ENCODE results near the gene FAM107B. TPM values are rescaled to one million over a fixed set of nuclear protein-coding genes. Genes with fewer than 3 reads are reported as not detected.

The FAM107B gene
- total RNA-seq, 1 donor: 30.0 TPM

DNA sequence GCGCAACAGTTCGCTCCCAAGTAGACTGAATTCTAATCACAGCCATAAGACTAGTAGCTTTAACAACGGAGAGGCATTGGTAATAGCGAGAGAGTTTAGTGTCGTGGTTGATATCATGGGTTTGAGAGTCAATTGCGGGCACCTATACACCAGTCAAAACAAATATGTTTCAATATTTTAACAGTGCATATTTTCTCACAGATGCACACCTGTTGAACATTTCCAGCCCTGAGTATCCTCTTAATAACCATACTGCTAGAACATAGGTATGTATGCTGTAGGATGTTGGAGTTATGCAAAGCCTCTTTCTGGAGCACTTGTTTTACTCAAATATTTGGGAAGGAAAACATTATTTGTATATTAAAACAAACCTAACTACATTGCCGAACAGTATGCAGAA is 92.9 kb downstream of the FAM107B start:
- H3K4me2 ChIP-seq (ENCODE audit: insufficient read depth, low read length): no peak overlapping the region
- H2AFZ ChIP-seq (ENCODE audit: low read length): no peak overlapping the region
- no peak overlapping the region for H3K27ac ChIP-seq (ENCODE audit: low read depth, low read length)
- H3K79me2 ChIP-seq (ENCODE audit: insufficient read depth, low read length): no peaks in the 10 kb centered on the region
- no peaks in the 10 kb centered on the region for H4K20me1 ChIP-seq (ENCODE audit: insufficient read depth, low read length)
- no peaks in the 10 kb centered on the region for H3K4me1 ChIP-seq (ENCODE audit: insufficient read depth, low read length)
- H3K9me3 ChIP-seq (ENCODE audit: low read depth, low read length): no peaks in the 10 kb centered on the region
- H3K4me3 ChIP-seq (ENCODE audit: insufficient read depth, low read length): no peak overlapping the region
- TF ChIP-seq, protein P1, sequence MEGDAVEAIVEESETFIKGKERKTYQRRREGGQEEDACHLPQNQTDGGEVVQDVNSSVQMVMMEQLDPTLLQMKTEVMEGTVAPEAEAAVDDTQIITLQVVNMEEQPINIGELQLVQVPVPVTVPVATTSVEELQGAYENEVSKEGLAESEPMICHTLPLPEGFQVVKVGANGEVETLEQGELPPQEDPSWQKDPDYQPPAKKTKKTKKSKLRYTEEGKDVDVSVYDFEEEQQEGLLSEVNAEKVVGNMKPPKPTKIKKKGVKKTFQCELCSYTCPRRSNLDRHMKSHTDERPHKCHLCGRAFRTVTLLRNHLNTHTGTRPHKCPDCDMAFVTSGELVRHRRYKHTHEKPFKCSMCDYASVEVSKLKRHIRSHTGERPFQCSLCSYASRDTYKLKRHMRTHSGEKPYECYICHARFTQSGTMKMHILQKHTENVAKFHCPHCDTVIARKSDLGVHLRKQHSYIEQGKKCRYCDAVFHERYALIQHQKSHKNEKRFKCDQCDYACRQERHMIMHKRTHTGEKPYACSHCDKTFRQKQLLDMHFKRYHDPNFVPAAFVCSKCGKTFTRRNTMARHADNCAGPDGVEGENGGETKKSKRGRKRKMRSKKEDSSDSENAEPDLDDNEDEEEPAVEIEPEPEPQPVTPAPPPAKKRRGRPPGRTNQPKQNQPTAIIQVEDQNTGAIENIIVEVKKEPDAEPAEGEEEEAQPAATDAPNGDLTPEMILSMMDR (IDR thresholded peaks at IDR 0.05; ENCODE audit: extremely low read depth, low read depth, low read length): no peak
- no peaks in the 10 kb centered on the region for H3K27me3 ChIP-seq (ENCODE audit: insufficient read depth, low read length)
- no peak for DNase-seq (ENCODE audit: insufficient read length, low spot score, missing footprints)
- no peaks in the 10 kb centered on the region for H3K36me3 ChIP-seq (ENCODE audit: insufficient read depth, low read length)

DNA sequence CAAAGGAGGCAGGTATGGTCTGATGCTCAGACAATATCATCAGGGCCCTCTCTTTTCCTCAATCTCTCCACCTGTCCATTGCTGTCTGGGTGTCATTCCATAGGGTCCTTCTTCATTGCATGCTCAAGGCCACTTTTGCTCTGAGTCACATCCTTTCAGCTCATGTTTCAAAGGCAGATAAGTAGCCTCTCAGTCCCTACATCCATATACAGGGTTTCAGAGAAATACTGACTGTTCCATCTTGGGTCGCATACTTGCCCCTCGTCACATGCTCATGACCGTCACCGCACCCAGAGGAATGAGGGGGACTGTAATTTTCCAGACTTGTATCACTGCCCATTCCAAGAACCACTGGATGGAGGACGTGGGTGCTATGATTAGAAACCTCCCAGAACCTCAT is 93.4 kb downstream of the FAM107B start:
- Histone ChIP-seq H3K9me3 (ENCODE audit: low read depth, low read length) (no peaks in the 10 kb centered on the region), H3K36me3 (ENCODE audit: insufficient read depth, low read length) (no peaks in the 10 kb centered on the region), H3K4me2 (ENCODE audit: insufficient read depth, low read length) (no peak overlapping the region), H4K20me1 (ENCODE audit: insufficient read depth, low read length) (no peaks in the 10 kb centered on the region), H3K4me3 (ENCODE audit: insufficient read depth, low read length) (no peak overlapping the region), H3K4me1 (ENCODE audit: insufficient read depth, low read length) (no peaks in the 10 kb centered on the region), H3K79me2 (ENCODE audit: insufficient read depth, low read length) (no peaks in the 10 kb centered on the region), H3K27ac (ENCODE audit: low read depth, low read length) (no peak overlapping the region), H3K27me3 (ENCODE audit: insufficient read depth, low read length) (no peaks in the 10 kb centered on the region), H2AFZ (ENCODE audit: low read length) (no peak overlapping the region)
- DNase-seq (ENCODE audit: insufficient read length, low spot score, missing footprints): no peak
- TF ChIP-seq, protein P1 (IDR thresholded peaks at IDR 0.05; ENCODE audit: extremely low read depth, low read depth, low read length): no peak

DNA sequence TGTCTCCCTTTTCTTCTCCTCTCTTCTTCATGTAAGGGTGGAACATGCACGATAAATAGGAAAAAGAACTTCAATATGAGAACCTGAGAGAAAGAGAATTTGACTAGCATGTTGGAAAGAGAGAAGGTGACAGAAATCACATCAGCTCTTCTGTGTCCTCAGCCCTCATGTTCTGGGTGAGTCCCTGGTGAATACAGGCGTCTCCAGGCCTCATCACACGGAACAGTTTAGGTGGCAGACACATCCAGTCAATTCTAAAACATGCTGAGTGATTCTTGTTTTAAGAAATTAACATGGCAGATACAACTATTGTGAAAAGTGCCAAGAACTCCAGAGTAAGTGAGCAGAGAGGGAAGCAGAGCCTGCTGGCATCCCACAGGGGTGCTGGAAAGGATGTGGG is 96.1 kb downstream of the FAM107B start:
- Histone ChIP-seq H3K36me3 (ENCODE audit: insufficient read depth, low read length) (no peaks in the 10 kb centered on the region), H3K4me2 (ENCODE audit: insufficient read depth, low read length) (no peak overlapping the region), H3K27ac (ENCODE audit: low read depth, low read length) (no peak overlapping the region), H3K4me1 (ENCODE audit: insufficient read depth, low read length) (no peaks in the 10 kb centered on the region), H3K4me3 (ENCODE audit: insufficient read depth, low read length) (no peak overlapping the region), H4K20me1 (ENCODE audit: insufficient read depth, low read length) (no peaks in the 10 kb centered on the region), H3K79me2 (ENCODE audit: insufficient read depth, low read length) (no peaks in the 10 kb centered on the region), H3K27me3 (ENCODE audit: insufficient read depth, low read length) (peaks cover 6% of the 10 kb centered on the region), H2AFZ (ENCODE audit: low read length) (no peak overlapping the region), H3K9me3 (ENCODE audit: low read depth, low read length) (no peaks in the 10 kb centered on the region)
- no peak for DNase-seq (ENCODE audit: insufficient read length, low spot score, missing footprints)
- TF ChIP-seq, protein P1 (IDR thresholded peaks at IDR 0.05; ENCODE audit: extremely low read depth, low read depth, low read length): no peak

- Histone ChIP-seq H3K9me3 (ENCODE audit: low read depth, low read length) (no peaks in the 10 kb centered on the region), H2AFZ (ENCODE audit: low read length) (no peak overlapping the region), H3K79me2 (ENCODE audit: insufficient read depth, low read length) (no peaks in the 10 kb centered on the region), H3K4me2 (ENCODE audit: insufficient read depth, low read length) (no peak overlapping the region), H3K4me1 (ENCODE audit: insufficient read depth, low read length) (no peaks in the 10 kb centered on the region), H3K27me3 (ENCODE audit: insufficient read depth, low read length) (peaks cover 7% of the 10 kb centered on the region), H4K20me1 (ENCODE audit: insufficient read depth, low read length) (no peaks in the 10 kb centered on the region), H3K4me3 (ENCODE audit: insufficient read depth, low read length) (no peak overlapping the region), H3K36me3 (ENCODE audit: insufficient read depth, low read length) (no peaks in the 10 kb centered on the region), H3K27ac (ENCODE audit: low read depth, low read length) (no peak overlapping the region)
- no peak for DNase-seq (ENCODE audit: insufficient read length, low spot score, missing footprints)
- TF ChIP-seq, protein P1 (IDR thresholded peaks at IDR 0.05; ENCODE audit: extremely low read depth, low read depth, low read length): no peak
These were observed 98.0 kb downstream of the FAM107B start for GRCh38 chr10:14676732-14677131.

Measured in osteoblast (primary cell).